Gastrocnemius medialis (tissue), 4 donors: ENCODE results near the gene DRGX. TPM values are rescaled to one million over a fixed set of nuclear protein-coding genes. Genes with fewer than 3 reads are reported as not detected.

Source experiments
- ATAC-seq, 2 donors: fragments of 150-250 bp; one replicate each; pipeline ENCODE4 v1.9.1; 2016
- DNase-seq, 2 donors: peaks; one replicate each; pipeline ENCODE4 v3.0.0-alpha.2; 2019
- H3K27ac ChIP-seq, 4 donors: fragments of 200-600 bp; sonication (generic); 1 replicate in 1 of 4; 2 replicates in 3 of 4; pipeline ENCODE4 v1.5.1; 2016 to 2018; ENCODE audit warnings: mild to moderate bottlenecking in 2 of 4, moderate library complexity in 1 of 4
- H3K27me3 ChIP-seq, 3 donors: fragments of 200-600 bp; sonication (generic) in 2 of 3; 1 replicate in 1 of 3; 2 replicates in 2 of 3; pipeline versions ENCODE4 v1.5.1 to v1.6.0; 2016 to 2019; ENCODE audit warnings: mild to moderate bottlenecking in 1 of 3, moderate library complexity in 1 of 3
- H3K36me3 ChIP-seq, 2 donors: fragments of 200-600 bp; sonication (generic) in 1 of 2; one replicate each; pipeline ENCODE4 v1.5.1; 2017 to 2018
- H3K4me1 ChIP-seq, 2 donors: fragments of 200-600 bp; sonication (generic) in 1 of 2; one replicate each; pipeline ENCODE4 v1.5.1; 2016 to 2017; ENCODE audit warnings: mild to moderate bottlenecking in 2 of 2
- H3K4me3 ChIP-seq, 4 donors: fragments of 200-600 bp; sonication (generic) in 3 of 4; 1 replicate in 1 of 4; 2 replicates in 3 of 4; pipeline ENCODE4 v1.5.1; 2016 to 2019; ENCODE audit warnings: mild to moderate bottlenecking in 2 of 4
- H3K9me3 ChIP-seq, 3 donors: fragments of 200-600 bp; sonication (generic) in 2 of 3; 1 replicate in 1 of 3; 2 replicates in 2 of 3; pipeline ENCODE4 v1.5.1; 2016 to 2019
- POLR2A ChIP-seq, 2 donors: fragments of 450-650 bp; IDR thresholded peaks; one replicate each; pipeline ENCODE4 v1.6.1; 2017; ENCODE audit warnings: antibody characterized with exemption in 2 of 2, mild to moderate bottlenecking in 2 of 2, moderate library complexity in 2 of 2
- in situ Hi-C, 4 donors: fragments of 200-750 bp; cut with MboI; loops; one replicate each; pipeline versions ENCODE4 v1.15.0 to v1.8.0; 2017; ENCODE audit warnings: low sequenced_read_pairs in 4 of 4
- intact Hi-C: fragments of 100-400 bp; cut with DNase I; formaldehyde crosslinking; loops from one replicate; pipeline ENCODE4 v1.15.1; 2023; ENCODE audit warnings: low total_unique reads
- total RNA-seq, 4 donors: library from RNA; depleted of rRNA; stranded (reverse); fragments of >200 nt; gene quantifications; one replicate each; pipeline versions ENCODE4 v1.1.0 to v1.2.3, GENCODE V29; 2016
- TF ChIP-seq, protein P1 (sequence below), 5 experiments: fragments of 450-650 bp in 3 of 5; fragments of 200-600 bp in 2 of 5; sonication (generic) in 2 of 5; IDR thresholded peaks in 4 of 5; conservative IDR thresholded peaks in 1 of 5; 1 replicate in 4 of 5; 2 replicates in 1 of 5; pipeline ENCODE4 v1.5.1; 2016 to 2019; ENCODE audit warnings: antibody characterized with exemption in 5 of 5, mild to moderate bottlenecking in 3 of 5, moderate library complexity in 3 of 5

The DRGX gene
- not detected for total RNA-seq

GRCh38 chr10:49395741-49396665 is at the start of gene DRGX:
DRGX (minus strand) TSS chr10:49396089; CDS start chr10:49395440, 649 bp downstream.
- TF ChIP-seq, protein P1, sequence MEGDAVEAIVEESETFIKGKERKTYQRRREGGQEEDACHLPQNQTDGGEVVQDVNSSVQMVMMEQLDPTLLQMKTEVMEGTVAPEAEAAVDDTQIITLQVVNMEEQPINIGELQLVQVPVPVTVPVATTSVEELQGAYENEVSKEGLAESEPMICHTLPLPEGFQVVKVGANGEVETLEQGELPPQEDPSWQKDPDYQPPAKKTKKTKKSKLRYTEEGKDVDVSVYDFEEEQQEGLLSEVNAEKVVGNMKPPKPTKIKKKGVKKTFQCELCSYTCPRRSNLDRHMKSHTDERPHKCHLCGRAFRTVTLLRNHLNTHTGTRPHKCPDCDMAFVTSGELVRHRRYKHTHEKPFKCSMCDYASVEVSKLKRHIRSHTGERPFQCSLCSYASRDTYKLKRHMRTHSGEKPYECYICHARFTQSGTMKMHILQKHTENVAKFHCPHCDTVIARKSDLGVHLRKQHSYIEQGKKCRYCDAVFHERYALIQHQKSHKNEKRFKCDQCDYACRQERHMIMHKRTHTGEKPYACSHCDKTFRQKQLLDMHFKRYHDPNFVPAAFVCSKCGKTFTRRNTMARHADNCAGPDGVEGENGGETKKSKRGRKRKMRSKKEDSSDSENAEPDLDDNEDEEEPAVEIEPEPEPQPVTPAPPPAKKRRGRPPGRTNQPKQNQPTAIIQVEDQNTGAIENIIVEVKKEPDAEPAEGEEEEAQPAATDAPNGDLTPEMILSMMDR (IDR thresholded peaks at IDR 0.05 in 4 of 5, conservative IDR thresholded peaks at IDR 0.05 in 1 of 5): no peak
- no peak for TF ChIP-seq POLR2A (IDR thresholded peaks at IDR 0.05)
- intact Hi-C loops (no loop called here), in situ Hi-C loops (loop anchor here in 2 of 4 donors (25.0 kb wide), 1 partner anchor 409 kb away; no protein-coding TSS in a partner anchor)
- Histone ChIP-seq H3K4me1 (peaks cover 0 to 8% of the 10 kb centered on the region in 2 donors), H3K27me3 (peaks cover 75 to 90% (median 86%) of the 10 kb centered on the region in 3 donors), H3K36me3 (no peaks in the 10 kb centered on the region), H3K27ac (no peak within 1 kb of the TSS), H3K4me3 (no peak within 1 kb of the TSS), H3K9me3 (no peaks in the 10 kb centered on the region)
- DNase-seq (no peak), ATAC-seq (no peak)

- Histone ChIP-seq H3K4me1 (no peaks in the 10 kb centered on the region), H3K4me3 (no peak overlapping the region), H3K36me3 (no peaks in the 10 kb centered on the region), H3K27me3 (no peaks in the 10 kb centered on the region), H3K9me3 (no peaks in the 10 kb centered on the region), H3K27ac (no peak overlapping the region)
- ATAC-seq (no peak), DNase-seq (no peak)
- TF ChIP-seq, protein P1 (IDR thresholded peaks at IDR 0.05 in 4 of 5, conservative IDR thresholded peaks at IDR 0.05 in 1 of 5): no peak
- no peak for TF ChIP-seq POLR2A (IDR thresholded peaks at IDR 0.05)
- intact Hi-C loops (no loop called here), in situ Hi-C loops (no loop called here)
Observed at GRCh38 chr10:49444349-49444748, 48.5 kb upstream of the DRGX start.

GRCh38 chr10:49442863-49443262 is 47.0 kb upstream of the DRGX start:
- Histone ChIP-seq H3K27me3 (no peaks in the 10 kb centered on the region), H3K4me1 (no peaks in the 10 kb centered on the region), H3K36me3 (no peaks in the 10 kb centered on the region), H3K27ac (no peak overlapping the region), H3K4me3 (no peak overlapping the region), H3K9me3 (no peaks in the 10 kb centered on the region)
- DNase-seq: no peak
- intact Hi-C loops: no loop called here
- TF ChIP-seq, protein P1 (IDR thresholded peaks at IDR 0.05 in 4 of 5, conservative IDR thresholded peaks at IDR 0.05 in 1 of 5): no peak
- no peak for TF ChIP-seq POLR2A (IDR thresholded peaks at IDR 0.05)
- ATAC-seq: no peak
- in situ Hi-C loops: no loop called here

DNA sequence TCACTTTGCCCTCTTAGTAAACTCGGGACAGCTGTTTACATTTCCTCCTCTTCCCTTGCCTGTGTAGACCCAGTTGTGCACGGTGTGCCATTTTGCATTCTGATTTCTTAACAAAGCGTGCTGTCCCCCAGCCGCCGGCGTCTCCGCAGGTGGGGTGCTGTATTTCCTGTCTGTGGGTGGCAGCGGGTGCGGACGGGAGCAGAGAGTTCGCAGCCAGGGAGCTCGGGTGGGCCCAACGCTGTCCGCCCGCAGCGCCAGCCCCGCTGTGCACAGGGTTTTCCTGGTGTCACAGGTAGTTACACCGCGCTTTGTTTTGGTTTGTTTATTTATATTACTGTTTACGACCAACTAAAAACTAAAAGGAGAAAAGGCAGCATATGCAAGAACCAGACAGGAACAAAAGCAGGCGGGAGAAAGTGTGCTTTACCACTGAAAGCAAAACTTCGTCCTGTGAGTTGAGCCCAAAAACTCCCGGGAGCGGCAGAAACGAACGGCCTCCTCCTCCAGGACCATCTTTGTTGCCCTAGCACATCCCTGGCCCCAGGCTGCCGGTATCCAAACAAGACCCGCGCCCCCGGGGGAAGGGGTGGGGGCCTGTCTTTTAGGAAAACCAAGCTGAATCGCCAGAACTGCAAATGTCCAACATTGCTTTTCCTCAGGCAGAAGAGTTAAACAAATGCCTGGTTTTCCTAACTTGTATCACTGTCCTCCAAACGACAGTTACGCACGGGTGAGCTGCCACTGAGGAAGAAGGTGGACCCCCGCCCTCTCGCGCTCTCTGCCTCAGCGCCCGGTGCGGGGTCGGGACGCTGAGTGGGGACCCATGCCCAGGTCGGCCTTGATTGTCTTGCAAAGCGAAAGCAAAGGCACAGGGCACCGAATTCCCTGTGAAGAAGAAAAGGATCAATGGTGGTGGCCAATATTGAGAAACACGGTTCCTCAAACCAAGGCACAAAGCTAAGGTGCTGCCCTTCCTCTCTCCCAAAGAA is 45.9 kb upstream of the DRGX start:
- H3K36me3 ChIP-seq: no peaks in the 10 kb centered on the region
- in situ Hi-C loops (no loop called here), intact Hi-C loops (no loop called here)
- ATAC-seq (no peak), DNase-seq (no peak)
- no peak overlapping the region for H3K27ac ChIP-seq
- TF ChIP-seq, protein P1 (IDR thresholded peaks at IDR 0.05 in 4 of 5, conservative IDR thresholded peaks at IDR 0.05 in 1 of 5): no peak
- TF ChIP-seq POLR2A (IDR thresholded peaks at IDR 0.05): no peak
- H3K4me1 ChIP-seq: no peaks in the 10 kb centered on the region
- no peaks in the 10 kb centered on the region for H3K27me3 ChIP-seq
- H3K9me3 ChIP-seq: no peaks in the 10 kb centered on the region
- no peak overlapping the region for H3K4me3 ChIP-seq
